H1 (cell line): ENCODE data around the gene MXI1. TPM values are rescaled to one million over a fixed set of nuclear protein-coding genes. Genes with fewer than 3 reads are reported as not detected.

ENCODE experiments used
- CBX5 ChIP-seq: fragments of 300-800, 300-1000 bp; sonication (generic); IDR thresholded peaks from 2 replicates; pipeline ENCODE4 v1.7.1; 2016; ENCODE audit warnings: antibody characterized with exemption, low read length, low read depth
- CHD1 ChIP-seq: IDR thresholded peaks from 2 replicates; pipeline ENCODE4 v1.6.1; 2012; ENCODE audit warnings: low read depth, low read length, improper control_type of control experiment
- KDM1A ChIP-seq: fragments of 200-600, 300-600 bp; sonication (generic); IDR thresholded peaks from 2 replicates; pipeline ENCODE4 v1.7.1; 2016; ENCODE audit warnings: mild to moderate bottlenecking, low read length, borderline replicate concordance
- RAD21 ChIP-seq, 2 experiments: IDR thresholded peaks in 1 of 2; conservative IDR thresholded peaks in 1 of 2; 2 replicates each; pipeline ENCODE4 v1.6.1; 2011; ENCODE audit warnings: low read depth in 2 of 2, low read length in 2 of 2, improper control_type of control experiment in 1 of 2, inconsistent platforms in 1 of 2, mild to moderate bottlenecking in 1 of 2, moderate library complexity in 1 of 2
- polyA plus RNA-seq, 7 experiments: library from polyadenylated mRNA; depleted of rRNA in 3 of 7; stranded (reverse) in 5 of 7; unstranded in 2 of 7; fragments of >200 nt in 5 of 7; fragments of 200-250 nt in 2 of 7; gene quantifications; 1 replicate in 5 of 7; 2 replicates in 1 of 7; 4 replicates in 1 of 7; pipeline versions ENCODE4 v1.2.1 to v1.2.3, GENCODE V29; 2011 to 2013; ENCODE audit warnings: missing spikeins in 2 of 7, mixed read lengths in 2 of 7
- total RNA-seq: library from RNA; stranded (reverse); fragmentation: NEBNext Ultra II Directional; extraction: Animal tissue kit (Norgen Biotek cat#: 25700); gene quantifications from 2 replicates; pipeline ENCODE4 v1.2.1, GENCODE V29; 2021

The MXI1 gene
- total and polyA plus RNA-seq, 2 of the 8 experiments (the other 6 are each of a cell fraction or from before 2014, with no cell fraction given) = 5.7 to 8.8 TPM

DNA sequence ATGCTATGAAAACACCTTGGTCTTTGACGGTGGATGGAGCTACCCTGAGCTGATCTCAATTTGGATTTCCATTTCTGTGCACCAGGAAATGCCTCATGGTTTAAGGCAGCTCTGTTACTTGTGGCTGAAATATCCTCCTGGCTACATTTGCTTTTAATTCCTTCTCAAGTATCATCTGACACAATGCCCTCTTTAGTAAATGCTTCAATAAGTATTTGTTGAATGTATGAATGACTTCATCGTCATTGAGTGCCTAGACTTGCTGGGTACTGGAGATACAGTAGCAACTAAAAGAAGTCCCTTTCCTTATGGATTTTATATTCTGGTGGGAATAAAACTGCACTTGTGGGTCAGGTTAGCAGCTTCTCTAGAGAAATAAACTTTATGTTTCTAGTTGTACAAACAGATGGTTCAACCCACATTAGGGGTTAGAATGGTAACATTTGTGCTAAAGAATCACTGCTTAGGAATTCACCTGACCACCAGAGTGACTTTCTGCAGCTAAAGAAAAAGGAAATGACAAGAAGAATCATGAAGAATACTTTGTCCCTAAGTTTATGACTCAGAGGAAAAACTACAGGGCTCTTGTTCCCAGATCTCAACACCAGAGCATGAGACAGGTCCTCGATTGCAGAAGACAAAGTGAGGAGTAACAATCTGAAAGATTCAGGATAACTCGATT lies 119.1 kb downstream of the MXI1 start (continued):
- TF ChIP-seq KDM1A (no peak), CHD1 (no peak), CBX5 (no peak), RAD21 (IDR thresholded peaks at IDR 0.05 in 1 of 2, conservative IDR thresholded peaks at IDR 0.05 in 1 of 2; ENCODE audit: low read depth in 2 of 2, low read length in 2 of 2) (no peak)
